Measurements from ENCODE around the gene CPPED1. TPM values are rescaled to one million over a fixed set of nuclear protein-coding genes. Genes with fewer than 3 reads are reported as not detected.

The CPPED1 gene
- total and polyA plus RNA-seq, 8 donors: 8.0 to 178 (median 13.1) TPM

- Histone ChIP-seq H3K27ac (no peak overlapping the region), H3K9me3 (peaks cover 0 to 3% (median 0%) of the 10 kb centered on the region in 4 donors), H3K4me1 (no peaks in the 10 kb centered on the region), H3K27me3 (no peaks in the 10 kb centered on the region), H3K4me3 (no peak overlapping the region), H3K36me3 (peaks cover 0 to 18% (median 14%) of the 10 kb centered on the region in 4 donors)
- intact Hi-C loops (cut with DNase I; ENCODE audit: low total_unique reads): no loop called here
- 80 to 91% (median 83%) methylated on average over 3 of the region's 3 CpGs for WGBS, 5 donors
- DNase-seq: no peak
- TF ChIP-seq POLR2AphosphoS5 (IDR thresholded peaks at IDR 0.05): no peak
- TF ChIP-seq EP300 (IDR thresholded peaks at IDR 0.05): no peak
- no peak for TF ChIP-seq CTCF (IDR thresholded peaks at IDR 0.05)
- TF ChIP-seq POLR2A (IDR thresholded peaks at IDR 0.05): no peak
These were observed 95.4 kb downstream of the CPPED1 start for GRCh38 chr16:12708266-12708665.

- no peaks in the 10 kb centered on the region for H3K4me1 ChIP-seq
- intact Hi-C loops (cut with DNase I; ENCODE audit: low total_unique reads): no loop called here
- TF ChIP-seq POLR2AphosphoS5 (IDR thresholded peaks at IDR 0.05) (no peak), POLR2A (IDR thresholded peaks at IDR 0.05) (no peak), CTCF (IDR thresholded peaks at IDR 0.05) (no peak), EP300 (IDR thresholded peaks at IDR 0.05) (no peak)
- peaks cover 0 to 31% (median 27%) of the 10 kb centered on the region in 4 donors for H3K36me3 ChIP-seq
- WGBS, 5 donors: 86 to 97% (median 94%) methylated on average over 3 to 6 of the region's 6 CpGs
- no peaks in the 10 kb centered on the region for H3K27me3 ChIP-seq
- no peak overlapping the region for H3K4me3 ChIP-seq
- peak in 1 of 2 donors; percentile 13 for DNase-seq
- H3K9me3 ChIP-seq: peaks cover 0 to 3% (median 0%) of the 10 kb centered on the region in 4 donors
- no peak overlapping the region for H3K27ac ChIP-seq
These were observed 97.1 kb downstream of the CPPED1 start for GRCh38 chr16:12706628-12707027.

- DNase-seq: no peak
- peaks cover 0 to 44% (median 41%) of the 10 kb centered on the region in 4 donors for H3K36me3 ChIP-seq
- no peak overlapping the region for H3K27ac ChIP-seq
- no peaks in the 10 kb centered on the region for H3K4me1 ChIP-seq
- H3K4me3 ChIP-seq: no peak overlapping the region
- H3K9me3 ChIP-seq: no peaks in the 10 kb centered on the region
- 95 to 97% (median 96%) methylated on average over 27 to 31 of the region's 31 CpGs for WGBS, 5 donors
- no peaks in the 10 kb centered on the region for H3K27me3 ChIP-seq
- intact Hi-C loops (cut with DNase I; ENCODE audit: low total_unique reads): no loop called here
- TF ChIP-seq POLR2AphosphoS5 (IDR thresholded peaks at IDR 0.05) (no peak), CTCF (IDR thresholded peaks at IDR 0.05) (no peak), POLR2A (IDR thresholded peaks at IDR 0.05) (no peak), EP300 (IDR thresholded peaks at IDR 0.05) (no peak)
These were observed 99.1 kb downstream of the CPPED1 start for GRCh38 chr16:12704492-12705111.

GRCh38 chr16:12703935-12704334 lies 99.8 kb downstream of the CPPED1 start:
- H3K4me1 ChIP-seq: no peaks in the 10 kb centered on the region
- no peak for TF ChIP-seq POLR2AphosphoS5 (IDR thresholded peaks at IDR 0.05)
- TF ChIP-seq EP300 (IDR thresholded peaks at IDR 0.05): no peak
- H3K9me3 ChIP-seq: no peaks in the 10 kb centered on the region
- H3K36me3 ChIP-seq: peaks cover 0 to 44% (median 41%) of the 10 kb centered on the region in 4 donors
- intact Hi-C loops (cut with DNase I; ENCODE audit: low total_unique reads): no loop called here
- no peaks in the 10 kb centered on the region for H3K27me3 ChIP-seq
- 84 to 94% (median 87%) methylated on average over 5 of the region's 5 CpGs for WGBS, 5 donors
- no peak overlapping the region for H3K4me3 ChIP-seq
- H3K27ac ChIP-seq: no peak overlapping the region
- no peak for DNase-seq

GRCh38 chr16:12700161-12700560 lies 103.5 kb downstream of the CPPED1 start:
- no peak for DNase-seq
- Histone ChIP-seq H3K27ac (no peak overlapping the region), H3K4me3 (no peak overlapping the region), H3K4me1 (no peaks in the 10 kb centered on the region), H3K9me3 (no peaks in the 10 kb centered on the region), H3K36me3 (peaks cover 0 to 56% (median 42%) of the 10 kb centered on the region in 4 donors), H3K27me3 (no peaks in the 10 kb centered on the region)
- TF ChIP-seq CTCF (IDR thresholded peaks at IDR 0.05) (no peak), POLR2A (IDR thresholded peaks at IDR 0.05) (no peak), EP300 (IDR thresholded peaks at IDR 0.05) (no peak), POLR2AphosphoS5 (IDR thresholded peaks at IDR 0.05) (no peak)
- intact Hi-C loops (cut with DNase I; ENCODE audit: low total_unique reads): no loop called here
- WGBS, 5 donors: 91 to 100% (median 96%) methylated on average over 3 of the region's 3 CpGs

Data from stomach (tissue), 9 donors.